GM13976 (cell line): ENCODE data around the gene BCL11B.

Source experiments
- DNase-seq: peaks from one replicate; pipeline ENCODE4 v3.0.0; 2012; ENCODE audit warnings: low spot score
- CTCF ChIP-seq: IDR thresholded peaks from 2 replicates; pipeline ENCODE4 v1.5.1; 2012; ENCODE audit warnings: borderline replicate concordance, mild to moderate bottlenecking; ENCODE audit not compliant: insufficient read depth; ENCODE audit errors: extremely low read depth, missing control alignments, control extremely low read depth
- in situ Hi-C: fragments of 300-500 bp; cut with MboI; formaldehyde crosslinking; loops from one replicate; pipeline ENCODE4 v1.12.0; 2022; ENCODE audit warnings: low sequenced_read_pairs, mixed read lengths, inconsistent platforms; ENCODE audit not compliant: unreplicated experiment

Gene BCL11B

DNA sequence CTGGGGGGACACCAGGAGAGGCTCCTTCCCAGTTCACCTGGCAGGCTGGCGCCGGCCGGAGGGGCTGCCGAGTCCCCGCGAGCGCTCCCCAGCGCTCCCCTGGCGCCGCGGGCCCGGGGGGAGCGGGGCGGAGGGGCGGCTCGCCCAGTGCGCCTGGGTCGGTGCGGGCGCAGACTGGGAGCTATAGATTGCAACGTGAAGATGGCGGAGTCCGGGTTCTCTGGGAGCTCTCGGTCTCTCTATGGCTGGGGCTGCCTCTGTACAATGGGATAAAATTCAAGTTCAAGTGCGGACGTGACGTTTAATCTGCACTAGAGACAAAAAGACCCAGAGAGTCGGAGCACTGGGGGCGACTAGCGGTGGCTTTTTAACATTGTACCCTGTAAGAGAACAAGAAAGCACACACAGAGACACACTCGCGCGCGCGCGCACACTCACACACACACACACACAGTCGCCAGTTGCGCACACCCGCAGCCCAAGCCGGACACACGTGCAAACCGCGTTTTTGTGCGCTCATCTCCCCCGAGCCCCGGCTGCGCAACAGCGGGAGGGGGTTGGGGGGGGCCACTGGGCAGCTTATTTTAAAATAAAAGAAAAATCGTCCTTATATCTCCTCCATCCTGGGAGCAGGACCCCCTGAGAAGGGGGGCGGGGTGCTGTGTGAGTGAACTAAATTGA, at the start of gene BCL11B:
Gene BCL11B, minus strand, starts transcription at position 247 of the 681 bp plus-strand sequence. CDS start 979 bp downstream, outside the sequence.
- peak; percentile 84 for DNase-seq
- in situ Hi-C loops = no loop called here
- TF ChIP-seq CTCF = no peak

DNA sequence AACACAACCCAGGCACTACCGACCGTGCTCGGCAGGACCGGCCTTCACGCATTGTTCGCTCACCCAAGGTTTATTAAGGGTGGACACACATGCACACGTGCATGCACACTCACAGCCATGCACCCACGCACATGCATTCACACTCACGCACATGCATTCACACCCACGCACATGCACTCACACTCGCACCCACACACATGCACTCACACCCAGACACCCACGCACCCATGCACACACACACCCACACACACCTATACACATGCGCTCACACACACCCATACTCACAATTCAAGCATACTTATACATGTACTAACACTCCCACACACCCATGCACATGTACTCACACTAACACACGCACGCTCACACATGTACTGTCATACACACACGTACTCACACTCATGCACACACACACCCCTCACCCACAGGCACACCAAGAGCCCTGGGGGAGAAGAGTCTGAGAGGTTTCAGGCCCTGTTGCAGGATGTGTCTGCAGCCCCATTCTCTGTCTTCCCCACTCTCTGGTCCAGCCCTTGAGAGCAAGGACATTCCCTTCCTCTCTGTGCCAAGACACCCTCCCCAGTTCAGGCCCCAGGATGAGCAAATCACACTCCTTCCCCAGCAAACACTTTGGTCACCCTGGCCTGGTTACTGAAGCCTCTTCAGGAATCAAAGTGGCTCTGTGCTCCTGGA, 49.4 kb upstream of the BCL11B start:
- no peak for TF ChIP-seq CTCF
- peak; percentile 26 for DNase-seq
- in situ Hi-C loops = no loop called here

DNA sequence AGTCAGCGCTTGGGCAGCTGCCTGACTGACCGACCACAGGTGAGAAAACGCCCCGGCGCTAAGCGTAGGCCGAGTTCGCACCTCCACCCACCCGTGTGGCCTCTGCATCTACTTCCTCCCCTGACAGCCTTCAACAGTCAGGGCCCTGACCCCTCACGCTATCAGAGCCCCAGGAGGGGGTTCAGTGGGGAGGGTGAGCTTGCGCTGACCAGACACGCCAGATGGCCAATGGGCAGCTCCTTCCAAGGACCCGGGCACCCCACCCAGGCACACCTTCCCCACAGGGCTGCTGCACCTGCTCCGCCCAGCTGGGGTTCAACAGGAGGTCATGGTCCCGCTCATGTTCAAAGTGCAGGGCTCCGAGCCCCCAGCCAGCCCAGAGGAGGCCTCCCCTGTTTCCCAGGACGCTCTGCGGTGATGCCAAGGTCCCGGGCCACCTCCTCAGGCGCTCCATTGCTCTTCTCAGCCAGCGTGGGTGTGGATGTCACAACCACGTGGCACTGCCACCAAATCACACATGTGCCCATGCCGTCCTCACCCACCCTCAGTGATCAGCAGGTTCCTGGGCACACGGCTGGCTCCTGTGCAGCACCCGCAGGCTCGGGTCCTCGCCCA, 48.7 kb upstream of the BCL11B start:
- DNase-seq = peak; percentile 43
- in situ Hi-C loops = no loop called here
- no peak for TF ChIP-seq CTCF

- DNase-seq = peak; percentile 89
- peak; percentile 58 for TF ChIP-seq CTCF
- in situ Hi-C loops = no loop called here
These were observed 48.1 kb upstream of the BCL11B start for GRCh38 chr14:99320105-99320572.

- TF ChIP-seq CTCF = no peak
- DNase-seq = peak; percentile 11
These were observed 46.9 kb upstream of the BCL11B start for GRCh38 chr14:99318959-99319295.

GRCh38 chr14:99318091-99318958, 46.3 kb upstream of the BCL11B start:
- no peak for TF ChIP-seq CTCF
- peak; percentile 17 for DNase-seq
- in situ Hi-C loops = no loop called here

More at GRCh38 chr14:99318959-99319295, 46.9 kb upstream of the BCL11B start:
- in situ Hi-C loops = no loop called here
